Activated CD8-positive, alpha-beta memory T cell treated with anti-CD3 and anti-CD28 coated beads, Interleukin-2, amount 50 U/mL, for 4 hours (primary cell): Measurements from ENCODE around the gene MYEOV.

ENCODE experiments used
- DNase-seq: peaks from one replicate; pipeline ENCODE4 v3.0.0-alpha.2; 2020

Gene MYEOV

GRCh38 chr11:69267395-69267805 lies 26.6 kb upstream of the MYEOV start:
- DNase-seq, result no peak

- no peak for DNase-seq
These were observed 25.0 kb upstream of the MYEOV start for GRCh38 chr11:69268911-69269310.

- no peak for DNase-seq
These were observed 24.6 kb upstream of the MYEOV start for GRCh38 chr11:69269388-69269787.

DNA sequence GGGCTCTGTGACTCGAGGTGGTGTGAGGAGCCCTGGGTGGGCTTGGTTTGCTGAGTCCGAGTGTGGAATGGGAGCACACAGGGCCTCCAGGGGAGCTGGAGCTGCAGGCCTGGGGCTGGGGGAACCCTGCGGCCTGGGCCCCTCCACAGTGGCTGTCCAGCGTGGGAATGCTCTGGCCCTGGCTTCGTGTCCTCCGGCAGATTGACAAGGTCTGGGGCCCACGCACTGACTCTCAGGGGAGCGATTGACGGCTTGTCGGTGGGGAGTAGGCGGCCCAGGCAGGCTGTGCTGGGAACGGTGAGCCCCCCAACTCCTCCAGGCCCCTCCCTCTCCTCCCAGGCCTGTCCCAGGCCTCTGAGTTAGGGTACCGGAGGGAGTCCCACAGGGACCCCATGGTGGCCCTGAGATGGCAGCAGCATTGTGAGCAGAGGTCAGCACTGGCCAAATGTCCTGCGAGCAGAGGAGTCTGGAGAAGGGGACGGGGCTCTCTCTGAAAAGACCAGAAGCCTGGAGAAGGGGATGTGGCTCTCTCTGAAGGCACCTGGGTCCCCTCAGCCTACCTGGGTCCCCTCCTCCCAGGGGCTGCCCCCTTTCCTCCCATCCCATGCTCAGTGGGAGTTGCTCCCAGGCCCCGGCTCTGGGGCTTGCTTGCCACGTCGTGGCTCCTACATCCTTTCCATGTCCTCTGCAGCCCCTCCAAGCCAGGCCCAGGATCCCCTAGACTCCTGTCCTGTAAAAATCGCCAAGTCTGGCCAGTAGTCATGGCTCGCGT lies 23.8 kb upstream of the MYEOV start:
- no peak for DNase-seq

GRCh38 chr11:69270941-69271340 lies 23.0 kb upstream of the MYEOV start:
- DNase-seq, result no peak

- DNase-seq, result no peak
These were observed 21.9 kb upstream of the MYEOV start for GRCh38 chr11:69272055-69272454.

- no peak for DNase-seq
These were observed 21.0 kb upstream of the MYEOV start for GRCh38 chr11:69272831-69273485.

DNA sequence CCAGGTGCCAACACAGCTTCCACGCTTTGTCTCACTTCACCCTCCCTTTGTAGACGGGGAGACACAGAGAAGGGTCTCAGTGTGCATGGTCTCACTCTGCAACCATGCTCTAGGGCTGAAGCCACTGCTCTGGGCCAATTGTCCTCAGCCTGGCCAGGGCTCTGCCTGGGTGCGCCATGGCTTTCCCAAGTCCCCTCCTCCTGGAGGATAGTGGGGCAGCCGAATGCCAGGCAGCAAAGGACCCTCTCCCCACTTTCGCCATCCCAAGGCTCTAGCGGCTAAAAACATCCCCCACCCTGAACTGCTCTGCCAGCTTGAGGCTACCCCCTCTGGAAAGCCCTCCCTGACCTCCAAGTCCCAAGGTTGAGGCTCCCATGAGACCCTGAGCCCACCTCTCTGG lies 20.4 kb upstream of the MYEOV start:
- no peak for DNase-seq

DNA sequence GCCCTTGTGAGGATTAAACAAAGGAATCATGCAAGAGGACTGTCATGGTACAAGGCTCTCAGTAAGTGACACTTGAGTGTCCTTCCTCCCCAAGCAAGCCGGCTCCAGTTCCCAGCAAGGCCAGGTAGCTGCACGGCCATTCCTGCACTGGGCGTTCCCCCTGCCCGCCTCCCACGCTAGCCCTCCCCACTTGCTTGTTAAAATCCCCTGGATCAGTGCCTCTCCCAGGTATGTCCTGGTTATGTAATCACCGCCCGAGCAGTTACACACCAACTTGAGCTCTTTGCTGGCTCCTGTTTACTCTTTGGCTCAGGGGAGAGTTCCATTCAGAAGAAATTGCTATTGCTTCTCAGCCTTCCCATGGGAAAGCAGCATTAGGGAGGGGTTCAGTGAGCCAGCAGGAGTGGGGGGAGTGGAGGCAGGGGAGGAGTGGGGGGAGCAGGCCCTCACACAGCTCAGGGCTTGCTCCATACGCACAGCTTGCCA lies 19.4 kb upstream of the MYEOV start:
- DNase-seq, result no peak

DNA sequence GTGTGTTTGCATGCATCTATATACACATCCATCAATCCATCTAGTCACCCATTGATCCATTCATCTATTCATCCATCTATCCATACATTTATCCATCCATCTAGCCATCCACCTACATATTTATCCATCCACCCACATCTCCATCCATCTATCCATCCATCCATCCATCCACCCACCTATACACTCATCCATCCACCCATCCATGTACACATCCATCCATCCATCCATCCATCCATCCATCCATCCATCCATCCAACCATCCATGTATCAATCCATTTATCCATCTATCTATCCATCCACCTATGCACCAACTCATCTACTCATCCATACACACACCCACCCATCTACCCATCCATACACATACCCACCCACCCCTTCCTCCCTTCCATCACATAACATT lies 18.8 kb upstream of the MYEOV start:
- DNase-seq, result no peak

- DNase-seq, result no peak
These were observed 17.8 kb upstream of the MYEOV start for GRCh38 chr11:69276165-69276564.

GRCh38 chr11:69277074-69277809 lies 16.7 kb upstream of the MYEOV start:
- DNase-seq, result no peak

DNA sequence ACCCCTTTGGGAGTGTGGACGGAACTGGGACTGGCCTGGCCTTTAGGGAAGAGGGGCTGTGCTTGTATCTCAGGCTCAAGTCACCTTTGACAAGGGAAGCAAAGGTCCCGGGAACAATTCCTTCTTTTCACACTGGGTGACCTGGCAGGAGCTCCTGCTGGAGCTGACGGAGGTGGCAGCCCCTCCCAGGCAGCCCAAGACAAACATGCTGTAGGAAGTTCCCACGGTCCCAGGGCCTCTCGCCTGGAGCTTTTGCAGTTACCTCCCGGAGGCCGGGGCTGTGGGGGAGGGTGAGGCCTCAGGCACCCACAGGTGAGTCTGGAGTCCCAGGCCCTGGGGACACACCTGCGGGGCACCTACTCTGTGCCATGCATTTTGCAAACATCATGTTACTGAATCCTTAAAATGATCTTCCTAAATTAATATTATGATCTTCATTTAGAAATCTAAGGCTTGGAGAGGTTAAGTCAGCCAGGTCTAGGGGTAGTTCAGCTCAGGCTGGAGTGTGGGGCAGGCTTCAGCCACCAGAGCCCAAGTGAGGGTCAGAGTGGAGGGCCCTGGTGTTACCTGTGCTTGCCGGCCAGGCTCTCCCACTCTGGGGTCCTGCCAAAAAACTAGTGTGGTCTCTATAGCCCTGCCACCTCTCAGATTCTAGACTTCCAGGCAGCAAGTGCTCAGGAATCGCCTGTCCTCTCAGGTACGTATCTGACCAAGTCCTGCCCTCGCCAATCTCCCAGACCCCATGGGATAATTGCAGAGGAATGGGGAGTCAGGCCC lies 15.7 kb upstream of the MYEOV start:
- DNase-seq, result no peak

DNA sequence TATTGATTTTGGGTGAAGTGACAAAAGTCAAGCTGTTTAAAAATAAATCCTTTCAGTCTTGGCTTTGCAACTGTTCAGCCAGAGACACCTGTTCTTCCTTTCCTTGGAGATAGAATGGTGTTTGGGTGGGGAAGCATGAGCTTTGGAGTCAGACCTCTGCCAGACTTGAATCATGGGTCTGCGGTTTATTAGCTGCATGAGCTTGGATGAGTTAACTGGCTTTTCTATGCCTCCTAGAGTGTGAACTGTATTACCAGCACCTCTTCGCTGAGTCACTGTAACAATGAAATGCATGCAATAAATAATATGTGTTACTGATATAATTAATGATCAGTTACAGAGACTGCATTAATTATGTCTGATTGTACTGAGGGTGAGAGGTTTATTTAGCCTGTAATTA lies 13.5 kb upstream of the MYEOV start:
- DNase-seq, result no peak

GRCh38 chr11:69280994-69281393 lies 13.0 kb upstream of the MYEOV start:
- DNase-seq, result no peak

DNA sequence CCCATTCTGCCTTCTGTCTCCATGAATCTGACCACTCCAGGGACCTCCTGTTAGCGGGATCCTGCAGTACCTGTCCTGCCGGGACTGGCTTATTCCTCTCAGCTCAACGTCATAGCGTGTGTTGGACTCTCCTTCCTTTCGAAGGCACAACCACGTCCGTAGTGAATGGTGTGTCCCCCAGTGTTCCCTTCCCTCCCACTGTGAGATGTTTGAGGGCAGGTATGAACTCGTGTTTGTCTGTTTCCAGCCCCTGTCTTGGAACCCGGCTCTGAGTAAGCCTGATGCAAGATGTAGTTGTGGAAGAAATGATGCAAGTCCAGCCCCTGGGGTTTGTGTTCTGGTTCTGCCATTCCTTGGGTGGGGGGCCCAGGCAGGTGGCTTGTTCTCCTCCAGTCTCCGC lies 10.5 kb upstream of the MYEOV start:
- no peak for DNase-seq

DNA sequence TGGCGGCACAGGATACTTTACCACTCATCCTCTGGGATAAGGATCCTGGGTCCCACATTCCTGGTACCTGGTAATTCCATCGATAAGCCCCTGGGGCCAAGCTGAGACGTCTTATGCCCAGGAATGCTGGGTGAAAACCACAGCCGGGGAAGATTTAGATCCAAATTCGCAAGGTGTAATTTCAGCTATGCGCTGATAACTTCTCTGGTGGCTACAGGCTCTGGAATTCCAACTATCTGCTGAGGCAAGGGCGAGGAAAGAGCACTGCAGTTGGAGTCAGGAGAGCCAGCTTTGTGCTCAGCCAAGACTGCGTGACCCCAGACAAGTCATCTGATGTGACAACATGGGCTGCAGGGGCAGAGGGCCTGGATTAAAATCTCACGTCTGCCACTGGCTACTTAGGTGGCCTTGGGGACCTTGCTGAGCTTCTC lies 9.9 kb upstream of the MYEOV start:
- DNase-seq, result no peak

DNA sequence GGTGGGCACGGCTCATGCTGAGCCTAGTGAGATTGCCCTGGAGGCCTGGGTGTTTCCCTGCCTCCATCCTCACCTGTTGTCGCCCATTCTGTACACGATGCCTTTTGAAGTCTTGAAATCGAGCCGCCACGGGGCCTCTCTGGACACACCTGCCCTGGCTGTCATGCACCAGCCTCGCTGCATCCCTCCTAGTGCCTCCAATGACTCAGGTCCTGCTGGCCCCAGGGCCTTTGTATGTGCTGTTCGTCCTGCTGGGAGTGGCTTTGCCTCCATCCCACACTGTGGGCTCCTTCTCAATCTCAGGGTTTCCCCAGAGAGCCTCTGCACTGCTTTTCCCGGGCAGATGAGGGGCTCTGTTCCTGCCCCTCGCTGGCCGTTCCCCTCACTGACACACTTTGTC lies 8.9 kb upstream of the MYEOV start:
- no peak for DNase-seq

- DNase-seq, result no peak
These were observed 8.2 kb upstream of the MYEOV start for GRCh38 chr11:69285766-69286165.

- no peak for DNase-seq
These were observed 7.3 kb upstream of the MYEOV start for GRCh38 chr11:69286374-69287371.

DNA sequence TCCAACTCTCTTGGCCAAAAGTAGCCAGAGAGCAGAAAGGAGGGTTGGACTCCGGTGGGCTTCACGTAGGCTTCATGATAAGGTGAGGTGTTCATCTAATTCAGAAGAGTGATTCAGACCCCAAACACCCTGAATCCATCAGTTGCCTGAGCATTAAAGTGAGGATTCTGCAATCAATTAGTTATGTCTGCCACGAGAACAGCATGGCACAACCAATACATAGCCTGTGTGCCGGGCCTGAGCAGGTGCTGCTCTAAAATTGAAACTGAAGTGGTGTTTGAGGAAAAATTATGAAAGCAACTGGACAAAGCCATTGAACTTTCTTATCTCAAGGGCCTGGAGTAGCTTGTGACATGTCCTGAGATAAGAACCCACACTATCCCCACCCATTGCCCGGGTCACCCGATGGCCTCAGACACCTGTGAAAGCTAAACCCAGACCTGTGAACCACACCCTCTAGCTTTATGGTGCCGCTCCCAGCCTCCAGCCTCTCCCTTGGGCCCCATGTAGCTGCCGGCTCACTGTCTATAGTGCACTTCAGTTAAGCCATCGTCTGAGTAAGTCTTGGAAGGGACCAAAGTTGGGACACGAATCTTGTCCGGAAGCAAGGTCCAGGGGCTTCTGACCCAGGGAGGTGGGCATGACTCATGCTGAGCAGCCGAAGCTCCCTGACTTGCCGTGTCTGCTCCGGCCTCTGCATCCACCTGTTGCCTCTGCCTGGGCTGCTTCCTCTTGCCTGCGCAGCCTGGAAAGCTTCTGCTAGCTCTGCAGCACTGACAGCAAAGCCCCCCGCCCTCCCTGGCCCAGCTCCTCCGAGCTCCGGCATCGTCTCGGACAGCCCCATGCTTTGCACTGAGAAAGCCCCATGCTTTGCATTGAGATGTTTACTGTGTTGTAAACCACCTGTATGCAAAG lies 5.7 kb upstream of the MYEOV start:
- no peak for DNase-seq
